HG03469 (cell line): Measurements from ENCODE around the gene CDK13.
A peak's percentile ranks its signal among the peaks of the same experiment; 100 is the strongest.

ENCODE experiments used
- ATAC-seq: cut with Tn5 transposase; IDR thresholded peaks from one replicate; pipeline ENCODE4 v1.9.1; 2021; ENCODE audit warnings: mild to moderate bottlenecking, moderate library complexity, moderate number of reproducible peaks; ENCODE audit not compliant: unreplicated experiment

The CDK13 gene

GRCh38 chr7:40008223-40008815 is 58.3 kb downstream of the CDK13 start:
- no peak for ATAC-seq

GRCh38 chr7:40009301-40009700 is 59.2 kb downstream of the CDK13 start:
- ATAC-seq = no peak

GRCh38 chr7:40014376-40014775 is 64.3 kb downstream of the CDK13 start:
- ATAC-seq = no peak

- peak; percentile 84 for ATAC-seq
Observed at GRCh38 chr7:40015790-40016296, 65.8 kb downstream of the CDK13 start.

GRCh38 chr7:40019558-40019957 is 69.5 kb downstream of the CDK13 start:
- ATAC-seq = no peak

- no peak for ATAC-seq
Observed at GRCh38 chr7:40024048-40024447, 74.0 kb downstream of the CDK13 start.

GRCh38 chr7:40024841-40025240 is 74.8 kb downstream of the CDK13 start:
- ATAC-seq = no peak

GRCh38 chr7:40027545-40027944 is 77.5 kb downstream of the CDK13 start:
- ATAC-seq = no peak

GRCh38 chr7:40033826-40034225 is 83.8 kb downstream of the CDK13 start:
- no peak for ATAC-seq

- ATAC-seq = no peak
Observed at GRCh38 chr7:40041456-40041855, 91.4 kb downstream of the CDK13 start.

- no peak for ATAC-seq
Observed at GRCh38 chr7:40043164-40043563, 93.1 kb downstream of the CDK13 start.

- no peak for ATAC-seq
Observed at GRCh38 chr7:40047661-40048060, 97.6 kb downstream of the CDK13 start.

GRCh38 chr7:40057292-40057691 is 107.2 kb downstream of the CDK13 start:
- ATAC-seq = no peak

- ATAC-seq = no peak
Observed at GRCh38 chr7:40058026-40058425, 108.0 kb downstream of the CDK13 start.

- no peak for ATAC-seq
Observed at GRCh38 chr7:40058636-40059035, 108.6 kb downstream of the CDK13 start.

- no peak for ATAC-seq
Observed at GRCh38 chr7:40059057-40059456, 109.0 kb downstream of the CDK13 start.

- ATAC-seq = no peak
Observed at GRCh38 chr7:40072268-40072667, 122.2 kb downstream of the CDK13 start.

- no peak for ATAC-seq
Observed at GRCh38 chr7:40073239-40073638, 123.2 kb downstream of the CDK13 start.

GRCh38 chr7:40077849-40078248 is 127.8 kb downstream of the CDK13 start:
- no peak for ATAC-seq

- no peak for ATAC-seq
Observed at GRCh38 chr7:40092182-40092581, 142.1 kb downstream of the CDK13 start.

- ATAC-seq = no peak
Observed at GRCh38 chr7:40093631-40094350, 143.7 kb downstream of the CDK13 start.

GRCh38 chr7:40095230-40095629 is 145.2 kb downstream of the CDK13 start:
- ATAC-seq = no peak
